Suppressor macrophage (primary cell): ENCODE data around the gene DENND1C.

ENCODE experiments used
- DNase-seq, 4 experiments: peaks; one replicate each; pipeline ENCODE4 v3.0.0-alpha.2; 2020 to 2022
- total RNA-seq, 17 experiments: gene quantifications; one replicate each; lab custom pipeline; 2026; ENCODE audit warnings: mixed read lengths in 6 of 17, inconsistent platforms in 3 of 17; lab: John Stamatoyannopoulos, UW

The DENND1C gene, protein sequence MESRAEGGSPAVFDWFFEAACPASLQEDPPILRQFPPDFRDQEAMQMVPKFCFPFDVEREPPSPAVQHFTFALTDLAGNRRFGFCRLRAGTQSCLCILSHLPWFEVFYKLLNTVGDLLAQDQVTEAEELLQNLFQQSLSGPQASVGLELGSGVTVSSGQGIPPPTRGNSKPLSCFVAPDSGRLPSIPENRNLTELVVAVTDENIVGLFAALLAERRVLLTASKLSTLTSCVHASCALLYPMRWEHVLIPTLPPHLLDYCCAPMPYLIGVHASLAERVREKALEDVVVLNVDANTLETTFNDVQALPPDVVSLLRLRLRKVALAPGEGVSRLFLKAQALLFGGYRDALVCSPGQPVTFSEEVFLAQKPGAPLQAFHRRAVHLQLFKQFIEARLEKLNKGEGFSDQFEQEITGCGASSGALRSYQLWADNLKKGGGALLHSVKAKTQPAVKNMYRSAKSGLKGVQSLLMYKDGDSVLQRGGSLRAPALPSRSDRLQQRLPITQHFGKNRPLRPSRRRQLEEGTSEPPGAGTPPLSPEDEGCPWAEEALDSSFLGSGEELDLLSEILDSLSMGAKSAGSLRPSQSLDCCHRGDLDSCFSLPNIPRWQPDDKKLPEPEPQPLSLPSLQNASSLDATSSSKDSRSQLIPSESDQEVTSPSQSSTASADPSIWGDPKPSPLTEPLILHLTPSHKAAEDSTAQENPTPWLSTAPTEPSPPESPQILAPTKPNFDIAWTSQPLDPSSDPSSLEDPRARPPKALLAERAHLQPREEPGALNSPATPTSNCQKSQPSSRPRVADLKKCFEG
- 5.6 to 27.0 (median 12.8) reads per million in 17 experiments for total RNA-seq

DNA sequence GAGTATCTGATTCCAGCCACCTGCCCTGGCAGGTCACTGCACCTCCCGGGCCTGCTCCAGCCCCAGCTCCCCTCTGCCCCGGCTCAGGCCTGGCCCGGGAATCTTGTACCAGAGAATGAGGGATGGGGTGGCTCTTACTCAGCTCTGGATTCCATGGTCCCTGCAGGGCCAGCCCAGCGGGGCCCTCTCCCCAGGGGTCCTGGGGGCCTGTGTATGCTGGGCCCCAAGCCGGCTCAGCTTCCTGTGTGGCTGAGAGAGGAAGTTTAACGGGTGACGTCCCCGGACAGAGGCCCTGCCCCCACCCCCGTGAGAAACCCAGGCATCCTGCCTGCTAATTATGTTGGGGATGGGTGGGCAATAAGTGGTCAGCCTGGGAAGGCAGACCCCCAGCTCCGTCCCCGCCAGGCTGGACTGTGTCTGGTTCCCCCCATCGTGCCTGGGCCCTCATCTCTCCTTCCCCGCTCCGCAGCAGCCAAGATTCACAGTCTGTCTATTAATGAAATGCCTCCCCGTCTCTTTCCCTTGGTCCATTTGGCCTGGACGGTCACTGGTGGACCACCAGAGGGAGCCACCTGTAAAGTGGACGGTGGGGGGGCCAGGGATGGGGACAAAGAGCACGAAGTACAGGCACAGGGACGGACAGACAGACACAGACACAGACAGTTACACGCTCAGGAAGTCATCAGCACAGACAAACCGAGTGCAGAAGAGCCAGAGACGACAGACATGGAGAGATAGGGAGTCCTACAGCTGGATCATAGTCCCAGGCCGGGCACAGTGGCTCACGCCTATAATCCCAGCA is at the start of gene DENND1C:
DENND1C (minus strand) TSS at position 247 of the 802 bp plus-strand sequence; CDS start at position 155, 92 bp downstream.
- peak; percentile 60 to 80 (median 68) for DNase-seq

DNA sequence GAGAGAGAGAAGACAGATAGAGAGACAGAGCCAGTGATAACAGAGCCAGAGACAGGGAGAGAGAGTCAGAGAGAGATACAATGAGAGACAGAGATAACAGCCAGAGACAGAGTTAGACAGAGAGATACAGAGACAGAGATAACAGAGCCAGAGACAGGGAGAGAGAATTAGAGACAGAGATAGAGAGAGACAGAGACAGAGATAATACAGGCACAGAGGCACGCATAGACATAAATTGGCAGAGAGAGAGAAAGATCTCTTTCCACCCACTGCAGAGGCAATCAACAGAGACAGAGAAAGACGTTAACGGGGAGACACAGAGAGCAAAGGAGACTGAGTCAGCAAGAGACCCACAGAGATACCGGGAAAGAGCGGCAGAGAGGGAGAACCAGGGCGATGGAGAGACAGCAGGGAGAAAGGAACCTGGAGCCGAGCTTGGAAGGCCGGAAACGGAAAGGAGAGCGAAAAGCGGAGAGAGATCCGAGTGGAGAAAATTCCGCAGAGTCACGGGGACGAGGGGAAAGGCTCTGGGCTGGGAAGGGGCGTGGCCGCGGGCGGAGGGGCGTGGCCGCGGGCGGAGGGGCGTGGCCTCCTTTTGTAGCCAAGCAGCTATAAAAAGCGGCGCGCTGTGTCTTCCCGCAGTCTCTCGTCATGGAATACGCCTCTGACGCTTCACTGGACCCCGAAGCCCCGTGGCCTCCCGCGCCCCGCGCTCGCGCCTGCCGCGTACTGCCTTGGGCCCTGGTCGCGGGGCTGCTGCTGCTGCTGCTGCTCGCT is 49.0 kb upstream of the DENND1C start, which contains the start of gene TNFSF9:
TNFSF9 (plus strand) TSS at position 641 of the 777 bp plus-strand sequence; CDS start at position 652, 11 bp downstream.
- DNase-seq: peak; percentile 88 to 95 (median 93)

DNA sequence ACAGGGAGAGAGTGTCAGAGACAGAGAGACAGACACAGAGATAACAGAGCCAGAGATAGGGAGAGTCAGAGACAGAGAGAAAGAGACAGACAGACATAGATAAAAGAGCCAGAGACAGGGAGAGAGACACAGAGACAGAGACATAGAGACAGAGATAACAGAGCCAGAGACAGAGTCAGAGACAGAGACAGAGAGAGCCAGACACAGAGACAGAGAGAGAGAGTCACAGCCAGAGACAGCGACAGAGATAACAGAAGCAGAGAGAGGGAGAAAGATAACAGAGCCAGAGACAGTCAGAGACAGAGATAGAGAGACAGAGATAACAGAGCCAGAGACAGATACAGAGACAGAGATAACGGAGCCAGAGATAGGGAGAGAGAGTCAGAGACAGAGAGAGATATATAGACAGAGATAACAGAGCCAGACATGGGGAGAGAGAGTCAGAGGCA is 48.4 kb upstream of the DENND1C start:
- no peak for DNase-seq

DNA sequence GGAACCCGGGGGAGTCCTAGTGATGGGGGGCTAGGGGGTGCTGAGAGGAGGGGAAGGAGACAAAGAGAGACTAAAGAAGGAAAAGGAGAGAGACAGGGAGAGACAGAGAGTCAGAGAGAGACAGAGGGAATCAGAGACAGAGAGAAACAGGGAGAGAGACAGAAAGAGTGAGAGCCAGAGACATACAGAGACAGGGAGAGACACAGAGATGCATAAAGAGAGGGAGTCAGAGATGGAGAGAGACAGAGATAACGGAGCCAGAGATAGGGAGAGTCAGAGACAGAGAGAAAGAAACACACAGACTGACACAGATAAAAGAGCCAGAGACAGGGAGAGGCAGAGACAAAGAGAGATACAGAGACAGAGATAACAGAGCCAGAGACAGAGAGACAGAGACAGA is 47.8 kb upstream of the DENND1C start:
- DNase-seq: no peak

DNA sequence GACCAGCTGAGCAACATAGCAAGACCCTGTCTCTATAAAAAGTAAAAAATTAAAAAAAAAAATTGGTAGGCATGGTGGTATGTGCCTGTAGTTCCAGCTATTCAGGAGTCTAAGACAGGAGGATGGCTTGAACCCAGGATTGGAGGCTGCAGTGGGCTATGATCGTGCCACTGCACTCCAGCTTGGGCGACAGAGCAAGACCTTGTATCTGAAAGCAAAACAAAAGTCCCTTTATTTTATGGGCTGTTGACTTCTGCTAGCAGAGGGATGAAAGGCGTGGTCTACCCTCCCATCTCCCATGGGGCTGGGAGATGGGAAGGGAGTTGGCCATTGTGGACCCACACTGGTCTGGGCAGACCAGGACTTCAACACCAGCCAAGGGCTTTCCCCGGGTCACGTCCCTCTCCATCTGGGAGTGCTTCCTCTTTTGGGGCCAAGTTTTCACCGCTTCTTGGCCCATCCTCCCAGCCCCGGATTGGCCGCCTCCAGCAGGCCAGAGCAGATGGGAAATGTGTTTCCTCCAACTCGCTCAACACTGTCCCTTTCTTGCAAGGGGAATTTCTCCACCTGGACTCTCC is 47.0 kb upstream of the DENND1C start:
- DNase-seq: peak; percentile 84 to 93 (median 92)

DNA sequence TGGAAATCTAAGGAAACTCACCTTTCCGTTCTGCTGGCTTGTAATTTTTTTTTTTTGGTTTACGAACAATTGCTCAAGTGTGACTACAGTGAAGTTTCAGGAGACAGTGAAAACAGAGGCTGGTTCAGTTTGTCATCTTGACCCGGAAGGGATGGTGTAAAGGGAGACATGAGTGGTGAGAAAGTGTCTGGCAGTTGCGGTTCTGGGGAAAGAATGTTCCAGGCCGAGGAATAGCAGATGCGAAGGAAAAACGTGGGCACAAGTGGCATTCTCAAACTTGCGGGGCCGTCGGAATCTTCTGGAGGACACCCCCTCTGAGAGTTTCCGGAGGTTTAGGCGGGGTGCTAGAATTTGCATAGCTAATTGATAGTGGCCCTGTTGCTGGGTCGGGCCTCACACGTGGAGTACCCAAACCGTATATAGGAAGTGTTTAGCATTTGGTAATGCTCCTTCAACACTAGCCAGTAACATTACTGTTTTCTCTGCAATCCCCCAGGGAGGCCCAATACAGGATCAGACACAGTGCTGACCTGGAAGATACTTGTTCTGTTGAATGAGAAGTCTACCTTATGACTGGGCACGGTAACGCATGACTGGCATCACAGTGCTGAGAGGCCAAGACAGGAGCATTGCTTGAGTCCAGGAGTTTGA is 46.4 kb upstream of the DENND1C start:
- DNase-seq: no peak

DNA sequence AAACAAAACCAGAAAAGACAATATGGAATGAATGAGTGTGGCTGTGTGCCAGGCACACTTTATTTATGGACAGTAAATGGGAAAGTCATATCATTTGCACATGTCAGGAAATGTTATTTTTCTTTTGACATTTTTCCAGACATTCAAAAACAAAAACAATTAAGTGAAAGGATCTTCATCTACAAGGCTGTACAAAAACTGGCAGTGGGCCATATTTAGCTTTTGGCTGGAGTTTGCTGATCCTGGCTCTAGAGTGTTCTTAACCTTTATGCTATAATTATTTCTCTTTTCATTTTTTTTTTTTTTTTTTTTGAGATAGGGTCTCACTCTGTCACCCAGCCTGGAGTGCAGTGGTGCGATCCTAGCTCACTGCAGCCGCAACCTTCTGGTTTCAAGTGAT is 42.7 kb upstream of the DENND1C start:
- no peak for DNase-seq

DNA sequence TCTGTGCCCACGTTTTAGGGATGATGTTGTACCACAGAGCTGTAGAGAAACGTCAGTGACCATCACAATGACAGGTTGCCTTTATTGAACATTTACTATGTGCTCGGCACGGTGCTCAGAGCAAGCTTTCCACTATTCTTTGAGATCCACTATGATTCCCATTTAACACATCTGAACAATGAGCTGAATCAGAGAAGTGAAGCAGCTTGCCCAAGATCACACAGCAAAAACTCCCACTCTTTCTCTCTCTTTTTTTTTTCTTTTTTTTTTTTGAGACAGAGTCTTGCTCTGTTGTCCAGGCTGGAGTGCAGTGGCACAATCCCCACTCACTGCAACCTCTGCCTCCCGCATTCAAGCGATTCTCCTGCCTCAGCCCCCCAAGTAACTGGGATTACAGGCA is 41.1 kb upstream of the DENND1C start:
- no peak for DNase-seq

DNA sequence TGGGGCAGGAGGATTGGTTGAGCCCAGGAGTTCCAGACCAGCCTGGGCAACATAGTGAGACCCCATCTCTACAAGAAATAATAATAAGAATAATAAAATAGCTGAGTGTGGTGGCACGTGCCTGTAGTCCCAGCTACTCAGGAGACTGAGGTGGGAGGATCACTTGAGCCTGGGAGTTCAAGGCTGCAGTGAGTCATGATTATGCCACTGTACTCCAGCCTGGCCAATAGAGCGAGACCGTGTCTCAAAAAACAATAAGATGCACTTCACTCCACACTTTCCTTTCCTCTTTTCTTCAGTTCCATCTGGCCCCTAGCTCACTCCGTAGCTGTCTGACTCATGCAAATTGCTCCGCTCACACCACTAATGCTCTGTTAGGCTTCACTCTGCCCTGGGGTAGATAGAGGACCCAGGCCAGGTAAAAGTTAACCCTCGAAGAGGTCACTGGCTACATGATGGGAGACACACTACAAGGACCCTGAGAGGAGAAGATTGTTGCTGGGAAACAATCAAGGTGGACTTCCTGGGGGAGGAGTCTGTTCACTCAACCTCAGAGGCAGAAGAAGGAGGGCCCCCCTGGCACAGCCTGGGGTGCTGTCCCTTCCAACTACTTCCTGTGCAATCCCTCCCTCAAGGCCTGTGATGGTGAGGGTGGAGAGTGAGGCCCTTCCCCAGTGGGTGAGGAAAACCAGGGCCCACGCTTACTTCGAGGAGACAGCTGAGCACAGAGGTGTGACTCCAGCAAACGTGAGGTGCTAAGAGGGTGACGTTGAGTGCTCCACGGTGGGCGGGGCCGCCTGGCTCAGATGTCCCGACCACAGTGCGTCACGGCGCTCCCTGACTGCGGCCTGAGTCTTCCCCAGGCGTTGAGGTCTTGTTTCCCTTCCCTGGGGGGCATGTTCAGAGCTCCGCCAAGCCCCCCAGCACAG is 40.4 kb upstream of the DENND1C start:
- DNase-seq: peak; percentile 75 to 89 (median 82)

DNA sequence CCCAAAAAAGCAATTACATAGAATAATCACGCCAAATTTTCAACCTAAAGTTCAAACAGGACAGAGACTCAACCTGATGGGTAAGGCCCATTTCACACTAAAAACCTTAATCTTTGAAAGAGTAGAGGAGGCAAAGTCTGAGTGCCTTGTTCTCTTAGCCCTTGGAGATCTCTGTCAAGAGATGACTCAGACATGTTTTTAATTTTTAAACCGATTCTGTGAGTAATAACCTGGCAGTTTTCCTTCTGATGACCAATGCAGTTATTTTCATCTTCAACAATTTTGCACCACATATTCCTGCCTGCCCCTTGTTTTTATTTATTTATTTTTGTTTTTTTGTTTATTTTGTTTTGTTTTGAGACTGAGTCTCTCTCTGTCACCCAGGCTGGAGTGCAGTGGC is 37.7 kb upstream of the DENND1C start:
- DNase-seq: peak in 1 of 4 experiments; percentile 46

DNA sequence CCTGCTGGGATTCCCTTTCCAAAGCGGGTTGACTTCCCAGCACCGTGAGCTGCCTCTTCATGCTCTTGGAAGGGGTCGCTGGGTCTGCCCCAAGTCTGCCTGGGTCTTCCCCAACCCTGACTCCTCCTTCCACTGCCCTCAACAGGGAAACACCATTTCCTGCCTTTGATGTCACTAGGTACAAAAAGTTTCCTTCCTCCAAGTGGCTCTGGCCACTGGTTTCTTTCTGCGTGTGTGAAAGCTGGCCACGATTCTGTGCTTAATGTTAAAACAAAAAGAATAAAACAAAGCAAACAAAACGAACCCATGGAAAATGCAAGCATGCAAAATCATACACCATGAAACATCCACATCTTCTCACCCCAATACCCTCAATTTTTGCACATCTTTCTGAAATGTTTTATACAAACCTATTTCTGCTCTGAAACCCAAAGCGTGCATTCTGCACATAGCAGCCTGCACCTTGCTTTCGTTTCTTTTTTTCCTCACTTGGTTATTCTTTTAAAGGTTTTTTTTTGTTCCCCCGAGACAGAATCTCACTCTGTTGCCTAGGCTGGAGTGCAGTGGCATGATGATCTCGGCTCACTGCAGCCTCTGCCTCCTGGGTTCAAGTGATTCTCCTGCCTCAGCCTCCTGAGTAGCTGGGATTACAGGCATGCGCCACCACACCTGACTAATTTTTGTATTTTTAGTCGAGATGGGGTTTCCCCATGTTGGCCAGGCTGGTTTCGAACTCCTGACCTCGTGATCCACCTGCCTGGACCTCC is 36.7 kb upstream of the DENND1C start:
- peak; percentile 26 to 54 (median 48) for DNase-seq

DNA sequence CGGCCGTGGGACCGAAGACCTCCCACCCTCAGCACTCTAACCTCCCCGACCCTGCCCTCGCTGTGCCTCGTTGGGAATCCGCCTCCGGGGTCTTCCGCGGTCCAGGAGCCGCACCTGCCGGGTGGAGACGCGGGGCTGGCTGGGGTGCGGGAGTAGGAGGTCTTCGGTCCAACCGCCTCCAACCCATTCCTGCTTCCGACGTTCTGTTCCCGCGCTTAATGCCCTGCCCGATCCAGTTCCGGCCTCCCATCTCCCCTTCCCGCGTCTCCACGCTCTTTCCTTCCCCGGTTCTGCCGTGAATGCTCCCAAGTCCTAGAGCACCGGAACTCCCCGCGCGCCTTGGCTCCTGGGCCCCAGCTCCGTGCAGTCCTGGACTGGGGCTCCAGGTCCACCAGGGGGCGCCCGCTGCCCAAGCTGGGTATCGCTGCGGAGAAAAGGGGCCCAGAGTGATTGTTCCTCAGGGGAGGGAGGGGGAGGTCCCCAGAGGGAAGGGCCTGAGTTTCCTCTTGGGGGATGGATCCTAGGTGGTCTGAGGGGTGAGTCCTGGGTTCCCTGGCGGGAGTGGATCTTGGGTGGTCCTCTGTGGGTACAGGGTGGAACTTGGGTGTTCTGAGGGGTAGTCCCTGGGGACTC is 35.2 kb upstream of the DENND1C start:
- peak; percentile 92 to 97 (median 96) for DNase-seq

DNA sequence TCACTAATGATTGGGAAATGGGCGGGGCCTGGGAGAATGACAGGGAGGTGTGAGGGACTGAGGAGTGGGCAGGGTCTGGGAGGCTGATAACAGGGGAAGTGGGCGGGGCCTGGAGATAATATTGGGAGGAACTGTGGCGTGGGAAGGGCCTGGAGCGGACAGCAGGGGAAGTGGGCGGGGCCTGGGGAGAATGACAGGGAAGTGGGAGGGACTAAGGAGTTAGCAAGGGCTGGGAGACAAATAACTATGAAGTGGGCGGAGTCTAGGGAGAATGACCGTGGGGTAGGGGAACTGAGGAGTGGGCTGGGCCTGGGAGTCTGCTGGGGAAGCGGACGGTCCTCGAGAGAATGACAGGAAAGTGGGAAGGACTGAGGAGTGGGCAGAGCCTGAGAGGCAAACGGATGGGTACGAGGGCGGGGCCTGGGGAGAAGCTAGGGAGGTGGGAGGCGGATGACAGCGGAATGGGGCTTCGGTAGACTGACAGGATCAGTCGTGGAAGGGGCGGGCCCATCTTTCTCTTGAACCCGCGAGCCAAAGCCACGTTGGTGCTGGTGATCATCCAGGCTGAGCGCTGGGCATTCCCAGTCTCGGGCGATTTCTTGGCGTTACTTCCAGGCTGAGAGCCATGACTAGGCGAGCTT is 34.6 kb upstream of the DENND1C start:
- peak; percentile 92 to 98 (median 96) for DNase-seq

DNA sequence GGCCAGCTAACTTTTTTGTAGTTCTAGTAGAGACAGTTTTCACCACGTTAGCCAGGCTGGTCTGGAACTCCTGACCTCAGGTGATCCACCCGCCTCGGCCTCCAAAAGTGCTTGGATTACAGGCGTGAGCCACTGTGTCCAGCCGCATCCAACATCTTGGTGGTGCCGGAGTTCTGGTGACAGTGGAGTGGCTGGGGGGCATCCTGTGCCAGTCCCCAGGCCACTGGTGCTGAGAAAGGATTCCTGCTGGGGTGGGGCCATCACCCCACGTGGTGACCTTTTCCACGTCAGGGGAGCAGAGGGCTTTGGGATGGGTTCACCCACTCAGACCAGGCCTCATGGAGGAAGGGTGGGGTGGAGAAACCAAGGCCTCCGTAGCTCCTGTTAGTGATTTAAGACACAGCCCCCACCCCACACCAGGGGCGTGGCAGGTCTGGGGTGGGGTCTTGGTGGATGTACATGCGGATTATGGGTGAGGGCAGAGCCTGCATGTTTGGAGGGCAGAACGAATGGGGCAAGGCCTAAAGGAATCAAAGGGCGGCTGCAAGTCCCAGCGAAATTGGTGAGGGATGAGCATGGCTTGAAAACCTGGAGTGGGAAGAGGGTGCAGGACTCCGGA is 33.4 kb upstream of the DENND1C start:
- no peak for DNase-seq

DNA sequence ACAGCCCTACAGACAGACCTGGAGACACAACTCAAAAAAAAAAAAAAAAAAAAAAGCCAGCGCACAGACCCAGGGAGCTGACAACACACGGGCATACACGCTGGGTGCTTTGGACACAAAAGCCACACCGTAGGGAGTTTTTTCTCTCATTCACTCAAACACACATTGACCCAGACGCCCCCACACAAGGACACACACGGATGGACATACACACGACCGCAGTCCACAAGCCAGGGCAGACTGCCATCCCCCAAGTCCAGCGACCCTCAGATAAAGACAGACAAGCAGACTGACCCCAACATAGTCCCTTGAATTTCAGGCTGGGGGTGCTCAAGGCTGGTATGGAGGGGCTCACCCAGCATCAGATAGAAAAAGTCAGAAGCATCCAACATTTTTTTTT is 32.5 kb upstream of the DENND1C start:
- no peak for DNase-seq

DNA sequence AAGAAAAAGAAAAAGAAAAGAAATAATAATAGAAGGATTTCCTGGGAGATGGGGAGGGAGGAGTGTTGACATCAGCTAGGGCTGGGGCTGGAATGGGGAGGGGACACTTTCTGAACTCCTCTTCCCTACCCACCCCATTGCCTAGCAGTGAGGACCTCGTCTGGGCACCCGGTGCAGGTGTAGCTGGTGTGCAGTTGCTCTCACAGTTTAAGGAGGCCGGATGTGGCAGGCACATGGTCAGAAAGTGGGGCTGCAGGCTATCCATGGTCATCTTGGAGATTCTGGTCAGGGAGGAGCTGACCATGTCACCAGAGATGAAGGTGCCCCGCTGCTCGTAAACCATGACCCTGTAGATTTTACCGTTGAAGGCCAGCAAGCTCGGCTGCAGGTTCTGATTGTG is 29.0 kb upstream of the DENND1C start:
- no peak for DNase-seq
